ENCODE measurements around the gene HCFC1R1.

DNA sequence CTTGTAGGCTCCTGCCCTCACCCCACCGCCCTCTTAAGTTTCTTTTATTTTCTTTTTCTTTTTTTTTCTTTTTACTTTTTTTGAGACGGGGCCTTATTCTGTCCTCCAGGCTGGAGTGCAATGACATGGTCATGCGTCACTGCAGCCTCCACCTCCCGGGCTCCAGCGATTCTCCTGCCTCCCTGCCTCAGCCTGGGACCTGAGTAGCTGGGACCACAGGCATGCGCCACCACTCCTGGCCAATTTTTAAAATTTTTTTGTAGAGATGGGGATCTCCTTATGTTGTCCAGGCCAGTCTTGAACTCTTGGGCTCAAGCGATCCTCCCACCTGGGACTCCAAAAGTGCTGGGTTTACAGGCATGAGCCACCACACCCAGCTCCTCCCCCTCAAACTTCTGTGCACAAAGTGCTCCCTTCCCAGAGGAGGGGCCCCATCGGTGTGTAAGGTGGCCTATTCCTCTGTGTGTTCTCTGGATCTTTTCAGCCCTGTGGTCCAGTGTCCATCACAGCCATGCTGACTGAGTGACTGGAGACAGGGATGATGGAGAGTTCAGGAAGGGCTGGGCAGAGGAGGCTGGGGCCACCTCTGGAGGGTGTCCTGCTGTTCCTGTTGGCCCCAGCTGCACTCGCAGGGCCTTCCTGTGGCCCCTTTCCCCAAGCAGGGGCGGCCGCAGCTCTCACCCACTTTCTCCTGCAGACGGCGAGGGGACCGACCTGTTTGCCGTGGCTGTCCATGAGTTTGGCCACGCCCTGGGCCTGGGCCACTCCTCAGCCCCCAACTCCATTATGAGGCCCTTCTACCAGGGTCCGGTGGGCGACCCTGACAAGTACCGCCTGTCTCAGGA lies 32.8 kb upstream of the HCFC1R1 start:
- TF ChIP-seq, protein P1, sequence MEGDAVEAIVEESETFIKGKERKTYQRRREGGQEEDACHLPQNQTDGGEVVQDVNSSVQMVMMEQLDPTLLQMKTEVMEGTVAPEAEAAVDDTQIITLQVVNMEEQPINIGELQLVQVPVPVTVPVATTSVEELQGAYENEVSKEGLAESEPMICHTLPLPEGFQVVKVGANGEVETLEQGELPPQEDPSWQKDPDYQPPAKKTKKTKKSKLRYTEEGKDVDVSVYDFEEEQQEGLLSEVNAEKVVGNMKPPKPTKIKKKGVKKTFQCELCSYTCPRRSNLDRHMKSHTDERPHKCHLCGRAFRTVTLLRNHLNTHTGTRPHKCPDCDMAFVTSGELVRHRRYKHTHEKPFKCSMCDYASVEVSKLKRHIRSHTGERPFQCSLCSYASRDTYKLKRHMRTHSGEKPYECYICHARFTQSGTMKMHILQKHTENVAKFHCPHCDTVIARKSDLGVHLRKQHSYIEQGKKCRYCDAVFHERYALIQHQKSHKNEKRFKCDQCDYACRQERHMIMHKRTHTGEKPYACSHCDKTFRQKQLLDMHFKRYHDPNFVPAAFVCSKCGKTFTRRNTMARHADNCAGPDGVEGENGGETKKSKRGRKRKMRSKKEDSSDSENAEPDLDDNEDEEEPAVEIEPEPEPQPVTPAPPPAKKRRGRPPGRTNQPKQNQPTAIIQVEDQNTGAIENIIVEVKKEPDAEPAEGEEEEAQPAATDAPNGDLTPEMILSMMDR (IDR thresholded peaks at IDR 0.05) = no peak
- no peak for TF ChIP-seq POLR2A (IDR thresholded peaks at IDR 0.05)
